ENCODE data around the gene ROCK1. TPM values are rescaled to one million over a fixed set of nuclear protein-coding genes. Genes with fewer than 3 reads are reported as not detected.

ROCK1 gene
- total and polyA plus RNA-seq, 2 donors (not counting 3 experiments of a cell fraction or from before 2014, with no cell fraction given), result 5.3 to 53.0 TPM

DNA sequence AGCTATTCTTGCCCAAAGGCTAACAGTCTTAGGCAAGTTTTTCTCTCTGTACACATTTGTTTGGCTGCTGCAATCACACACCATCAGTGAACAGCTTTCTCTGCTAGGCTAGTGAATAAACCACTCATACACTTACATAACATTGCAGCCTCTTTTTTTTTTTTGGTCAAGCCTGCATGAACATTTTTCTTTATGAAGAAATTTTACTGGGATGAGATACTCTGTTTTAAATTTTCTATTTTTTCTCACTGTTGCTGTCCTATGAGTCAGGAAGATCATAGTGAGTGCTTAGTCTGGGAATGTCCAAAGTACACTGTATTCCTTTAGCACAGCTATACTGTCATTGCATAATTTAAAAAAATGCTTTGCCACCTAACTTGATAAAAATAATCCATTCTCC lies 58.5 kb downstream of the ROCK1 start:
- ChIA-PET CTCF (interaction anchor here (1.5 kb wide), 1 partner anchor 9 kb away, joined by 4 read pairs; no protein-coding TSS in a partner anchor), POLR2A (no interaction called here)
- H3K36me3 ChIP-seq (ENCODE audit: control insufficient read depth in 2 of 2, extremely low read depth in 1 of 2, insufficient read depth in 2 of 2, low read length in 2 of 2), result no peaks in the 10 kb centered on the region
- H3K9ac ChIP-seq (replicated peaks; ENCODE audit: extremely low read depth, insufficient read depth, low read length), result no peak overlapping the region
- no peak overlapping the region for H2AFZ ChIP-seq (ENCODE audit: low read depth, low read length)
- TF ChIP-seq MYC (IDR thresholded peaks at IDR 0.05; ENCODE audit: low read depth, low read length) (no peak), EZH2 (IDR thresholded peaks at IDR 0.05; ENCODE audit: borderline replicate concordance, low read depth, low read length, severe bottlenecking) (no peak), POLR2A (IDR thresholded peaks at IDR 0.05; ENCODE audit: low read depth, low read length) (no peak), GATA2 (IDR thresholded peaks at IDR 0.05; ENCODE audit: insufficient read depth, insufficient read length, low read depth, low read length) (no peak), FOS (IDR thresholded peaks at IDR 0.05; ENCODE audit: borderline replicate concordance, insufficient read depth, low read length) (no peak), JUN (IDR thresholded peaks at IDR 0.05; ENCODE audit: borderline replicate concordance, insufficient read depth, insufficient read length, low read depth) (no peak), POLR2AphosphoS5 (IDR thresholded peaks at IDR 0.05; ENCODE audit: insufficient read depth, low read depth, low read length) (no peak), MAX (IDR thresholded peaks at IDR 0.05; ENCODE audit: insufficient read depth, insufficient read length) (no peak)
- TF ChIP-seq, protein P1, sequence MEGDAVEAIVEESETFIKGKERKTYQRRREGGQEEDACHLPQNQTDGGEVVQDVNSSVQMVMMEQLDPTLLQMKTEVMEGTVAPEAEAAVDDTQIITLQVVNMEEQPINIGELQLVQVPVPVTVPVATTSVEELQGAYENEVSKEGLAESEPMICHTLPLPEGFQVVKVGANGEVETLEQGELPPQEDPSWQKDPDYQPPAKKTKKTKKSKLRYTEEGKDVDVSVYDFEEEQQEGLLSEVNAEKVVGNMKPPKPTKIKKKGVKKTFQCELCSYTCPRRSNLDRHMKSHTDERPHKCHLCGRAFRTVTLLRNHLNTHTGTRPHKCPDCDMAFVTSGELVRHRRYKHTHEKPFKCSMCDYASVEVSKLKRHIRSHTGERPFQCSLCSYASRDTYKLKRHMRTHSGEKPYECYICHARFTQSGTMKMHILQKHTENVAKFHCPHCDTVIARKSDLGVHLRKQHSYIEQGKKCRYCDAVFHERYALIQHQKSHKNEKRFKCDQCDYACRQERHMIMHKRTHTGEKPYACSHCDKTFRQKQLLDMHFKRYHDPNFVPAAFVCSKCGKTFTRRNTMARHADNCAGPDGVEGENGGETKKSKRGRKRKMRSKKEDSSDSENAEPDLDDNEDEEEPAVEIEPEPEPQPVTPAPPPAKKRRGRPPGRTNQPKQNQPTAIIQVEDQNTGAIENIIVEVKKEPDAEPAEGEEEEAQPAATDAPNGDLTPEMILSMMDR (IDR thresholded peaks at IDR 0.05; ENCODE audit: extremely low read depth in 1 of 2, insufficient read depth in 1 of 2, low read depth in 1 of 2, low read length in 2 of 2), result no peak
- no peaks in the 10 kb centered on the region for H3K27me3 ChIP-seq (ENCODE audit: control insufficient read depth in 2 of 2, insufficient read depth in 2 of 2, low read length in 2 of 2)
- no peaks in the 10 kb centered on the region for H3K9me1 ChIP-seq (replicated peaks; ENCODE audit: control insufficient read depth, extremely low read depth, insufficient read depth, low read length)
- H3K4me3 ChIP-seq (replicated peaks in 1 of 3; ENCODE audit: insufficient read depth in 1 of 3, low read depth in 1 of 3, low read length in 3 of 3), result no peak overlapping the region
- FAIRE-seq, result no peak
- peaks cover 2% of the 10 kb centered on the region for H4K20me1 ChIP-seq (replicated peaks; ENCODE audit: control insufficient read depth, extremely low read depth, insufficient read depth, low read length)
- no peak for DNase-seq (ENCODE audit: low read depth, low spot score)
- H3K27ac ChIP-seq (ENCODE audit: insufficient read depth, low read depth, low read length), result no peak overlapping the region
- peaks cover 9% of the 10 kb centered on the region for H3K4me1 ChIP-seq (ENCODE audit: control insufficient read depth, extremely low read depth, insufficient read depth, low read length)
- dilution Hi-C loops (cut with MboI; ENCODE audit: extremely low pct_ligation_motif_present, low sequenced_read_pairs), result no loop called here
- H3K4me2 ChIP-seq (ENCODE audit: insufficient read depth, low read length), result no peak overlapping the region
- H3K9me3 ChIP-seq (replicated peaks; ENCODE audit: control insufficient read depth, insufficient read depth, low read length), result no peaks in the 10 kb centered on the region
- no TSS peak for BruUV-seq (replicated peaks)
- intact Hi-C loops (cut with micrococcal nuclease), result no loop called here
- H3K79me2 ChIP-seq (ENCODE audit: control insufficient read depth, insufficient read depth, low read length), result peaks cover 77% of the 10 kb centered on the region
